HG02973 (cell line): Measurements from ENCODE around the gene SEC31B.

Source experiments
- ATAC-seq: cut with Tn5 transposase; IDR thresholded peaks from one replicate; pipeline ENCODE4 v1.9.1; 2021; ENCODE audit warnings: moderate library complexity; ENCODE audit not compliant: unreplicated experiment

SEC31B gene

DNA sequence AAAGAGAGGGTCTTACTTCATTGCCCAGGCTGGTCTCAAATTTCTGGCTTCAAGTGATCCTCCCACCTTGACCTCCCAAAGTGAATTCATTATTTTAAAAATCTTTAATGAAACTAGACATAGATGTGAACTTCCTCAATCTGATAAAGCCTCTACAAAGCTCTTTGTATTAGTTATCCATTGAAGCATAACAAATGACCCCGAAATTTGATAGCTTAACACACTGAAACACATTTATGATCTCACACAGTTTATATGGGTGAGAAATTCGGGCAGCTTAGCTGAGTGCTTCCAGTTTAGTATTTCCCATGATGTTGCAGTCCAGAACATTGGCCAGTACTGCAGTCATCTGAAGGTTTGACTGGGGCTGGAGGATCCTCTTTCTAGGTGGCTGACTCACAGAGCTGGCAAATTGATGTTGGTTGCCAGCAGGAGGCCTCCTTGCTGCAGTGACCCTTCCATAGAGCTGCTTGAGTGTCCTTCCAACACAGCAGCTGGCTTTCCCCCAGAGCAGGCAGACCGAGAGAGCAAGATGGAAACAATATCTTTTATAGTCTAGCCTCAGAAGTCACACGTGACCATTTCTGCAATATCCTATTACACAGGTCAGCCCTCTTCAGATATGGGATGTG, 73.4 kb downstream of the SEC31B start:
- ATAC-seq, result no peak

DNA sequence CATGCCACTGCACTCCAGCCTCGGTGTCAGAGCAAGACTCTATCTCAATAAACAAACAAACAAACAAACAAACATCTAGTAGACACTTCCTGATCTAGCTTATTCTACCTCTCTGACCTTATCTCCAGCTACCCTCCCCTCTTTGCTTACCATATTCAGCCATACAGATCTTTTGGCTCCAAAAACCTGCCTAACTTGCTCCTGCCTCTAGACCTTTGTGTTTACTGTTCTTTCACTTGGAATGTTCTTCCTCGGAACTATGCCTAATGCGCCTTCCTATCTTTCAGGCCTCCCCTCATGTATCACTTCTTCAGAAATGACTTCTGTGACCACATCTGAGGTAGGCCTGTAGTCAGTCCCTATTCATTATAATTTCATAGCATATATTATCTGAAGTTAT, 77.1 kb downstream of the SEC31B start:
- ATAC-seq, result no peak

DNA sequence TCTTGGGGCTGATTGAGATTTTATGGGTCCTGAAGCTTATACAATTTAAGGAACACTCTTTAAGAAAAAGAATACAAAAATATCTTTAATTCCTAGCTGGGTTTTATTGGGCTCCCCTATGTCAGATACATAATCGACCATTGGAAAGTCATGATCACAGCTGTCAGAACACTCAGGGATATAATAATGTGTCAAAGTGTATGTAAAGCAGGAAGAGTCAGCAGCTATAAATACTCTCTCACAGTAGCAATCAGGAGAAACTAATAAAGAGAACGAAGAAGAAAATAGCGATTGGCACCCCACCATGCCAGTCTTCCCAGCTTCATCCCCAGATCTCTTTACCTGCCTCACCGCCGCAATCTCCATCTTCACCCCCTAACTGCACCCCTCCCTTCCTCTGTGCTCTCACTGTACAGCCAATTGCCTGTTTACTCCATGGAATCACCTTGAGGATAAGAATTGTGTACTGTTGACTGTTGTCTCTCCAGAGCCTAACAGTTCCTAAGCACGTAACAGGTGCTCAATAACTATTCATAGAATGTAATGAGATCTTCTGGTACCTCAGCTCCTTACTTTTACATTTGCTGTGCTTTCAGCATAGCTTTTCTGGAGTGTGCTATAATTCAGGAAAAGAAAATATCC, 80.9 kb downstream of the SEC31B start:
- no peak for ATAC-seq
